ENCODE measurements around the gene KLF18.
"Not testable (repeated sequence)": the region's sequence is repeated elsewhere in the genome, so short reads cannot be mapped to it uniquely, and the experiment has no call there.

The KLF18 gene

GRCh38 chr1:44138239-44138638 is 3.2 kb downstream of the KLF18 start:
- H3K4me3 ChIP-seq (ENCODE audit: low read length): no peak overlapping the region
- TF ChIP-seq ZNF274 (IDR thresholded peaks at IDR 0.05; ENCODE audit: low read depth, low read length): no peak

GRCh38 chr1:44135886-44136285 is 5.5 kb downstream of the KLF18 start:
- no peak overlapping the region for H3K4me3 ChIP-seq (ENCODE audit: low read length)
- TF ChIP-seq ZNF274 (IDR thresholded peaks at IDR 0.05; ENCODE audit: low read depth, low read length): no peak

GRCh38 chr1:44134071-44134920 is 7.1 kb downstream of the KLF18 start:
- no peak for TF ChIP-seq ZNF274 (IDR thresholded peaks at IDR 0.05; ENCODE audit: low read depth, low read length)
- no peak overlapping the region for H3K4me3 ChIP-seq (ENCODE audit: low read length)

GRCh38 chr1:44131411-44131810 is 10.0 kb downstream of the KLF18 start:
- no peak overlapping the region for H3K4me3 ChIP-seq (ENCODE audit: low read length)
- TF ChIP-seq ZNF274 (IDR thresholded peaks at IDR 0.05; ENCODE audit: low read depth, low read length): no peak

- TF ChIP-seq ZNF274 (IDR thresholded peaks at IDR 0.05; ENCODE audit: low read depth, low read length): no peak
Measured at GRCh38 chr1:44129616-44130500, 11.6 kb downstream of the KLF18 start.

GRCh38 chr1:44120398-44120949 is 21.0 kb downstream of the KLF18 start:
- TF ChIP-seq ZNF274 (IDR thresholded peaks at IDR 0.05; ENCODE audit: low read depth, low read length): no peak
- H3K4me3 ChIP-seq (ENCODE audit: low read length): no peak overlapping the region

More at GRCh38 chr1:44129616-44130500, 11.6 kb downstream of the KLF18 start:
- no peak overlapping the region for H3K4me3 ChIP-seq (ENCODE audit: low read length)

GRCh38 chr1:44119525-44119924 is 21.9 kb downstream of the KLF18 start:
- TF ChIP-seq ZNF274 (IDR thresholded peaks at IDR 0.05; ENCODE audit: low read depth, low read length): no peak
- no peak overlapping the region for H3K4me3 ChIP-seq (ENCODE audit: low read length)

- no peak within 1 kb of the TSS for H3K4me3 ChIP-seq (ENCODE audit: low read length)
- TF ChIP-seq ZNF274 (IDR thresholded peaks at IDR 0.05; ENCODE audit: low read depth, low read length): no peak
Measured at GRCh38 chr1:44118682-44119081, 22.7 kb downstream of the KLF18 start, which contains the start of gene KLF17. Gene KLF17 (plus strand): TSS chr1:44118821. CDS start chr1:44118908, 87 bp downstream.

GRCh38 chr1:44117272-44117671 is 24.2 kb downstream of the KLF18 start:
- H3K4me3 ChIP-seq (ENCODE audit: low read length): not testable (repeated sequence)

GRCh38 chr1:44114098-44114497 is 27.3 kb downstream of the KLF18 start:
- no peak for TF ChIP-seq ZNF274 (IDR thresholded peaks at IDR 0.05; ENCODE audit: low read depth, low read length)
- no peak overlapping the region for H3K4me3 ChIP-seq (ENCODE audit: low read length)

- no peak overlapping the region for H3K4me3 ChIP-seq (ENCODE audit: low read length)
- TF ChIP-seq ZNF274 (IDR thresholded peaks at IDR 0.05; ENCODE audit: low read depth, low read length): no peak
Measured at GRCh38 chr1:44113095-44113609, 28.3 kb downstream of the KLF18 start.

GRCh38 chr1:44112486-44112885 is 28.9 kb downstream of the KLF18 start:
- no peak for TF ChIP-seq ZNF274 (IDR thresholded peaks at IDR 0.05; ENCODE audit: low read depth, low read length)
- H3K4me3 ChIP-seq (ENCODE audit: low read length): no peak overlapping the region

- TF ChIP-seq ZNF274 (IDR thresholded peaks at IDR 0.05; ENCODE audit: low read depth, low read length): no peak
- no peak overlapping the region for H3K4me3 ChIP-seq (ENCODE audit: low read length)
Measured at GRCh38 chr1:44111861-44112260, 29.6 kb downstream of the KLF18 start.

GRCh38 chr1:44110916-44111315 is 30.5 kb downstream of the KLF18 start:
- no peak for TF ChIP-seq ZNF274 (IDR thresholded peaks at IDR 0.05; ENCODE audit: low read depth, low read length)
- no peak overlapping the region for H3K4me3 ChIP-seq (ENCODE audit: low read length)

All from GM08714 (cell line).